GM19372 (cell line): Measurements from ENCODE around the gene ENPP6.

ENCODE experiments used
- ATAC-seq: cut with Tn5 transposase; IDR thresholded peaks from one replicate; pipeline ENCODE4 v1.9.1; 2021; ENCODE audit warnings: mild to moderate bottlenecking, low read depth, moderate library complexity; ENCODE audit not compliant: unreplicated experiment

ENPP6 gene

GRCh38 chr4:184217634-184218033, at the start of gene ENPP6:
Gene ENPP6 (minus strand): TSS chr4:184217873. CDS start chr4:184217819, 54 bp downstream.
- ATAC-seq, result no peak

GRCh38 chr4:184267206-184267608, 49.5 kb upstream of the ENPP6 start:
- no peak for ATAC-seq

- ATAC-seq, result no peak
These were observed 48.1 kb upstream of the ENPP6 start for GRCh38 chr4:184265546-184266351.

GRCh38 chr4:184263910-184264732, 46.4 kb upstream of the ENPP6 start:
- ATAC-seq, result peak; percentile 32

DNA sequence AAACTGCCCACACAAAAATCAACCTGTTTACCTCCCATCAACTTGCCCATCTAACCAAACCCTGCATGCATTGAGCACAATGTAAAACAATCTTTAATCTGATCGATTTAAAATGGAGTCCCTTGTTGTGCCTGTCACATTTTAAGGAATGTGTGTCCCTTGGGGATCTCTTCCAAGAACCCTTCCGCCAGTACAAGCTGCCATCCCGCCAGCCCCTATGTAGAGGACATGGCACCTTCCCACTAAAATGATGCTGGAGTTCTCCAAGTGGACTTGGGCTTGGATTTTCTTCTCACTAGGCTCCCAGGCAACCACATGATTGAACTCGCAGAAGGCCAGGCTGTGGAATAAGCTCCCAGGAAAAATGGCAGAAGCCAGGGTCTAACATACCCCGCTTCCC, 45.8 kb upstream of the ENPP6 start:
- ATAC-seq, result no peak

DNA sequence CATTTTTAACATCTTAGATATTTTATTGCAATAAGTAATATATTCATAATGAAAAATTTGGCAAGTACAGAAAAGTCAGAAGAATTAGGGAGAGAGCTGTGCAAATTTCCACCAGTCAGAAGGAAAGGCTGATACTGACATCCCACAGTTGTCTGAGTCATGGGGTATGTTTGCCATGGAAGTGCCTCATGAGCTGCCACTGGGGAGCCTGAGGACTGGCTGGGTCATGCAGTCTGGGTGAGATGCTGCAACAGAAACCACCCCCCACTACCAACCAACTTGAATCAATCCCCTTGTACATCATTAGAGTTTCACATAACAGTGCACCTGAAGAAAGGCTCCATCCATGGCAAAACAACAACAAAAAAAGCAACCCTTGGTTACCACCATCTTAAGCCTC, 45.2 kb upstream of the ENPP6 start:
- no peak for ATAC-seq

- ATAC-seq, result no peak
These were observed 43.6 kb upstream of the ENPP6 start for GRCh38 chr4:184261246-184261645.

DNA sequence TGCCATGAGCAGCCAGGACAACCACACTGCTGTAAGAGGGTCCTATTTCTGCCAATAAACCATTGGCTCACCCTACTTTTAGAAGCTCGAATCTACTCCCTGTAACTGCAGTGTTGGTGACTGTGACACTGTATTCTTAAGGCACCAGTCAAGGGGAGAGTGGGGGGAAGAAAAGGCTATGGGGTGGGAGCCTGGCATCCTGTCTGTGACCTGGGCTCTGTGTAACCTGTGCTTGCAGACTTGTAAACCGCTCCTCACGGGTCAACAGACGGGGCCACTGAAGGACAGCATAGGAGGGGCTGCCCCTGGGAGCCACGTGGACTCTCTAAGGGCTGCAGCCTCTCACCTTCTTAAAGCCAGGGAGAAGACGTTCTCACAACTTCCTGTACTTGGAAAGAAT, 42.2 kb upstream of the ENPP6 start:
- ATAC-seq, result no peak

GRCh38 chr4:184259081-184259480, 41.4 kb upstream of the ENPP6 start:
- no peak for ATAC-seq

DNA sequence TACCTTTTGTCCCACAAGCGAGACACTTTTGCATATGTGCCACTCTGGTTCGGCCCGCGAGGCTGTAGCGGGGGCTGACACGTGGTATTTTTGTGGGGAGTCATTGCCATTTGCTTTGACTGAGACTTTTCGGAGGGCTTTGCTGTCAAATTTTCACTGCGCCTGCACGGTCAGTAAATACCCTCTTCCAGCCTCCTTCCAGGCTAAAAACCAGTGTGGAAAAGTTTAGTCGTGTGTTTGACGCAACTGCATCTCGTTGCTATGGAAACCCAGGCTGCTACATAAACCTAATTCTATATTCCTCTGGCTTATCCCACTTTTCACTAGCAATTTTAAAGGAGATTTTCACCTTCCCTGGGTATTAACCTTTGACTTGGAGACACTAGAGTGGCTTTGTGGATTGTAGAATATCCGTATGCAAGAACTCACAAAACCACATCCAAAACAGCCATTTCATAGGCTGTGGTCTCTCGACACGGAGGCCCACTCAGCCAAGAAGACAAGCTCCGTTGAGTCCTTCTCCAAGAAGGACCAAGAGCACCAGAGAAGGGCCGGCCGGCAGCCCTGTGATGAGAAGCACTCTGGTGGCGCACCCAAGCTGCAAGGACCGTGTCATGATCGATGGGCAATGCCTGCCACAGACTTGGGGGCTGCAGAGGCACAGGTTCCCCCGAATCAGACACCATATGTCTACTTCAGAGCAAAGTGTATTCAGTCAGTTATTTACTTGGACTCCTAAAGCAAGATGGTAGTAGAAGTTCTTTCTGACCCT, 38.4 kb upstream of the ENPP6 start:
- no peak for ATAC-seq

GRCh38 chr4:184255361-184255760, 37.7 kb upstream of the ENPP6 start:
- ATAC-seq, result no peak

DNA sequence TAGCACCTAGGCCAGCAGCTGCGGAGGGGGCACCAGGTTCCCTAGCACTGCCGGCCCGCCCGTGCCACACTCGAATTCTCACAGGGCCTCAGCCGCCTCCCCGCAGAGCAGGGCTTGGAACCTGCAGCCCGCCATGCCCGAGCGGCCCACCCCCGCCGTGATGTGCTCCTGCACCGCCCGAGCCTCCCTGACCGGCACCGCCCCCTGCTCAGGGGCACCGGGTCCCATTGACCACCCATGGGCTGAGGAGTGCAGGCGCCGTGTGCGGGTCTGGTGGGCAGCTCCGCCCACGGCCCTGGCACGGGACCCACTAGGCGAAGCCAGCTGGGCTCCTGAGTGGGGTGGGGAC, 35.4 kb upstream of the ENPP6 start:
- no peak for ATAC-seq

GRCh38 chr4:184252136-184253071, 34.7 kb upstream of the ENPP6 start:
- no peak for ATAC-seq

DNA sequence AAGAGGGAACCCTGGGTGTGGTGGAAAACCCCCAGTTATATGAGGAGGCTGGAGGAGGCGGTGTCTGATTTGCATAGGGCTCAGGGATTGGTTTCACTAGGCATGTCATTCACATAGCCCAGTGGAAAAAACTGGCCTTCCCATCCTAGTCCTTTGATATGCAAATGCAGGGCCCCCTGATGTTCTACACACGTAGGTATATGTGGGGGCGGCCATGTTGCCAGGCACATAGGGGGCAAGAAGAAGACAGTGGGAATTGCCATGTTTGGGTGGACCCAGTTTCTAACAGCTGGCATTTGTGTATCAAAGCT, 34.0 kb upstream of the ENPP6 start:
- no peak for ATAC-seq

DNA sequence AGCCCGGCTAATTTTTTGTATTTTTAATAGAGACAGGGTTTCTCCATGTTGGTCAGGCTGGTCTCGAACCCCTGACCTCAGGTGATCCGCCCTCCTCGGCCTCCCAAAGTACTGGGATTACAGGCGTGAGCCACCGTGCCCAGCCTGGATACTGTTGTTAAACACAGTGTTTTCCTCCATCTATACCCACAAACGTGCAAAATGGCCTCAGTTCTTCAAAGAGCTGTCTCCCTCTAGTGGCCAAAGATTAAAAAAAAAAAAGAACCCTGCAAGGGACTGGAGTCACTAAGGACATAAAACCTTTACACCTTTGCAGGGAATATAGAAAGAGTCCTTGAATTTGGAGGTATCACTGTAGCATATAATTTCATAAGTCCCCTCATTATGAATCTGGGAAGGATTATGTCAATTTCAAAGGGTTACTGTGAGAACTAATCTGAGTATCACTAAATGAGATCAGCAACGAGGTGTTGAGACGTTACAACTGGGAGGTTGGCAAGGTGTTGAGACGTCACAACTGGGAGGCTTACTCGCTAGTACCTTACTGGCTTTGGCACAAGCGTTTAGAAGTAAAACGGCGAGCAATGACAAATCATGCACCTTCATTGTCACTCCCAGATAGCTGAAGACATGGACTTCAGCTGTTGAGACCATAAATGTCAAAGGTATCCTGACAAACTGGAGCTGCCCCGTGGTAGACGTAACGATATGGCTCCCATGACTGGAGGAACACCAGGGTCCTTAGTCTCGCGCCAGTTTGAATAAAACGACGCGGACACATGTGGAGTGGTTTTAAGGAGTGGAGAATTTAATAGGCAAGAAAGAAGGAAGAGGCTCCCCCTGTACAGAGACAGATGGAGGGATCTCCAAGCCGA, 33.4 kb upstream of the ENPP6 start:
- ATAC-seq, result no peak

- no peak for ATAC-seq
These were observed 30.5 kb upstream of the ENPP6 start for GRCh38 chr4:184248216-184248615.

DNA sequence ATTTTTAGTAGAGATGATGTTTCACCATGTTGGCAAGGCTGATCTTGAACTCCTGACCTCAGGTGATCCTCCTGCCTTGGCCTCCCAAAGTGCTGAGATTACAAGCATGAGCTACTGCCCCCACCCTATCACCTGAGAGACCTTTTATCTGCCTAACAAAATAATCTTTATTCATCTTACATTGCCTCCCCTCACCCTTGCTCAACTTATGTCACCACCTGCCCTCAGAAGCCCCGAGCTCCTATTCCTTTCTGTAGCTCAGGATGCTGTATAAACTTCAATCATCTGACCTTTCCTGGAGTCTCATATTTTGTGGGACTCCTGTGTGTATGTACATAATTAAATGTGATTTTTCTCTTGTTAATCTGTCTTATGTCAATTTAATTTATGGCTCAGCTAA, 29.7 kb upstream of the ENPP6 start:
- ATAC-seq, result no peak

GRCh38 chr4:184246426-184246825, 28.8 kb upstream of the ENPP6 start:
- no peak for ATAC-seq

DNA sequence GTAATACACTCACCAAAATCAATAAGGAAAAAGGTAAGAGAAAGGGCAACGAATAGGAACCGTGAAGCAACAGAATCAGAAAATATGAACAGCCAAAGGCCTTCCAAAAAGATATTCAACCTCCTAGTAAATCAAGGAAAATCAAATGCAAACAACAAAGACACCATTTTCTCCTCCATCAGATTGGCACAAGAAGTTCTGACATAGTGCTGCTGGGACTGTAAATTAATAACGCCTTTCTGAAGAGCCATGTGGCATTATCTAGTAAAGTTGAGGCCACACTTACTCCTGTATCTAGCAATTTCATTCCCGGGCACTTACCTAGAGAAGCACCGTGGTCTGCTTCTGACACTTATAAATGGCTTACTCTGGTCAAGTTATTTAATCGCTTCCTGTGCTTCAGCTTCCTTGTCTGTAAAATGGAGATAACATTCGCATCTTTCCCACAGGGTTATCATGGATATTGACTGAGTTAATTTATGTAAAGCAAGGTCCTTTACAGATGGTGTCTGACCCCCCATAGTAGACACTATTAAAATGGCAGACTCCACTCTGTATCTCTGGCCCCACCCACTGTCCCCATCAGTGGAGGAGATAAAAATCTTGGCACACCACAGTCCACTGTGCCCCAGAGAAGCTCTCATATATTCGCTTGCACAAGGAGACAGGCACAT, 20.5 kb upstream of the ENPP6 start:
- ATAC-seq, result no peak
